ENCODE results near the gene METTL23.
"Not testable (repeated sequence)": the region's sequence is repeated elsewhere in the genome, so short reads cannot be mapped to it uniquely, and the experiment has no call there.

Gene METTL23

DNA sequence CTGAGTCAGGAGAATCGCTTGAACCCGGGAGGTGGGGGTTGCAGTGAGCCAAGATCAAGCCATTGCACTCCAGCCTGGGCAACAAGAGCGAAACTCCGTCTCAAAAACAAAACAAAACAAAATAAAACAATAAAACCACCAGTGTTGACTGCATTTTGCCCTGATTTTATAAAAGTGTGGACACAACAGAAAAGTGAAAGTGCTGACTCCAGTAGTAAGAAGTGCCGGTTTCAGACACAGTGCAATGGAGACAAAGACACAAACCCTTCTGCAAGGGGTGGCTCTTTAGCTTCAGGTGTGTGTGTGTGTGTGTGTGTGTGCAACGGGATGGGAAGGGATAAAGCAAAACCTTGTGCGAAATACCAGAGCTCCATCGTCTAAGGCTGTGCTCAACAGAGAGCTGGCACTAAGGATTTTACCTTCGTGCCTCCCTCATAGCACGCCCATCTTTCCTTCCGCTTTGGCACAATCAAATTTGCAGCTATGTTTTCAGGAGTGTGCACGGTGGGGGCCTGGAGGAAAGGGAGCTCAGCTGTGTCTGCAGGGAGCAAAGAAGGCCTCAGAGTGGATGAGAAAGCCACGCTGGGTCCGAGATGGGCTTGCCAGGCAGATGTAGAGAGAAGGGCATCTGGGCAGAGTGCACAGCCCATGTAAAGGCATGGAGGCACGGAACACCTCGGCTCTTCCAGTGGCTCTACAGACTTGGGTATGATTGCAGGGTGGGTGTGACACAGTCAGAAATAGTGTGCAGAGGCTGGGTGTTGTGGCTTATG lies 31.4 kb upstream of the METTL23 start:
- DNase-seq, result no peak

DNA sequence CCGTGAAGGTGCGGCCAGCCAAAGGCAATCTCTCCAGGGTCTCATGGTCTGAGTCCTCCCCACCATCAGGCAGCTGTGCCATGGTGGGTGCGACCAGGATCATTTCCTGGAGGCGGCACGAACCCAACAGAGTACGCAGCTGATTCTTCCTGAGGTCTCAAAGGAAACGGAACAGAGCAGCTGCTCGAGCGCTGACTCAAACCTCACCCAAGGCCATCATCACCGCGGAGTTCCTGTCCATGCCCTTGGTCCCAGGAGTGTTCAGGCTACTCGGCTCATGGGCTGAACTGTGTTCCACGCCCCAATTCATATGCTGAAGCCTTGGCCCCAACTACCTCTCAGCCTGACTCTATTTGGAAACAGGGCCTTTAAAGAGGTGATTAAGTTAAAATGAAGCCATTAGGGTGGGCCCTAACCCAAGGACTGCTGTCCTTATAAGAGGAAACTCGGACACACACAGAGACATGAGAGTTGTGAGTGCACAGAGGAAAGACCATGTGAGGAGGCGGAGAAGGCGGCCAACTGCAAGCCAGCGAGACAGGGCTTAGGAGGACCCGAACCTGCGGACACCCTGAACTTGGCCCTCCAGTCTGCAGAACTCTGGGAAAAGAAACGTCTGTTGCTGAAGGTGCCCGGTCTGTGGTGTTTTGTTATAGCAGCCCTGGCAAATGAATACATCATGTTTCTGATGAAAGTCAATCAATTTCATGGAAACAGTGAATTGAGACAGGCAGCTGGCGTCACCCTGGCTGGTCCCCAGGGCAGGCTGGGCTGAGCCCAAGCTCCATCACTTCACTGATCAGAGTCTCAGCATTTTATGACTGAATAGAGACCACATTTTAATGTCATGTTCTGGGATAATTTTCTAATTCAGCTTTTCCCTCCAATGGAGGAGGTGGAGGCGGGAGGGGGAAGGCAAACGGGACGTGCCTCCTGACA lies 29.6 kb upstream of the METTL23 start:
- DNase-seq, result no peak

DNA sequence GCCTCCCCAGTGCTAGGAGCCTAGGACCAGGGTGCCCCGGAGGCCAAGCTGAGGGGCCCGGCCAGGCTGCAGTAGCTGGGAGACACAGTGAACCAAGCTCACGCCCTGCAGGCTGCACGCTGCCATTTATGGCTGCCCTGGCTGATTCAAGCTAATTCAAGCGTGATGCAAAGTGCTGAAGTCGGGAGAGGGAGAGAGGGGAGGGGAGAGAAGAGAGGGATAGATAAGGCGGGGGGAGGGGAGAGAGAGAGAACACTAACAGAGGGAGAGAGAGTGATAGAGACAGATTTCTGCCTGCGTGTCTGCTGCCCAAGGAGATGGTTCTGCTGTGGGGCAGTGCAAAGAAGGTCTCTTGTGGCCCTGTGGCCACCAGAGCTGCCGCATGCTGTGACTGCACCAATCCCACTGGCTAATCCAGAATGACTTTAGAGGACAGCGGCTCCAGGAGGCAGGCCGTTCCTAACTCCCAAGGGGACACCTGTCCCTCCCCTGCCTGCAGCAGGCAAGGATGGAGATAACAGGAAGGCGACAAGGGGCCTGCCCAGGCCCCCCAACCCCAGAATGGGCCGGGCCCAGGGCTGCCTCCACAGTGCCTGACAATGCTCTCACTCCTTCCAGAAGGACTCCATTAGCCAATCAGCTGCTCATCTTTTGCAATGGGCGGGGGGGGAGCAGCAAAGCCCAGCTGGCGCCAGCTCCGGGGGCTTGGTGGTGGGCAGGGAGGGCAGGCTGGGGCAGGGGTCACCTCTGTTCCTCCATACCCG lies 28.8 kb upstream of the METTL23 start:
- no peak for DNase-seq

DNA sequence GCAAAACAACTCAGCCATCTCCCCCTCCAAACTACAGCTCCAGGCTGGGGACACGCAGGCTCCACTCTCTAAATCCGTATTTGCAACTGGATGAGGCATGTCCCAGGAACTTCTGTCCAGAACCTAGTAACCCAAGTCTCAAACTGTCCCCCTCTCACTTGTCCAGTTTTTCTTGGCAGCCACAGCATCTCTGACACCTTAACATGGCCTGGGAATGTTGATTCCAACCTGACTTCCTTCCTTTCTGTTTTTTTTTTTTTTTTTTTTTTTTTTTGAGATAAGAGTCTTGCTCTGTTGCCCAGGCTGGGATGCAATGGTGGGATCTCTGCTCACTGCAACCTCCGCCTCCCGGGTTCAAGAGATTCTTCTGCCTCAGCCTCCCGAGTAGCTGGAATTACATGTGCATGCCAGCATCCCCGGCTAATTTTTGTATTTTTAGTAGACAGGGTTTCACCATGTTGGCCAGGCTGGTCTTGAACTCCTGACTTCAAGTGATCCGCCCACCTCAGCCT lies 28.1 kb upstream of the METTL23 start:
- not testable (repeated sequence) for DNase-seq

DNA sequence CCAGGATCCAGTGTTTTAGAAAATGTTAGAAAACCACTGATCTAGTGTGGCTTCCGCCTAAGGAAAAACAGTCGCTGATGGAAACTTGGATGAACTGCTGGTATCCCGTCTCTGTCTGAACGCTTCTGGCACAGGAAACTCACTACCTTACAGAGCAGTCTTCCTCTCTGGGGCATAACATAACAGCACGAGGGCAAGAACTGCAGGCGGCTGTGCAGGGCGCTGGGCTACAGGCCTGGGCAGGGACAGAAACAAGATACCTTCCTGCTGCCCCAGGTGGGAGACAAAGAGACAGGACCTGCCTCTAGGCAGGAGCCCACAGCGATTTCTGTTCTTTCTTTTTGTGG lies 26.4 kb upstream of the METTL23 start:
- no peak for DNase-seq

DNA sequence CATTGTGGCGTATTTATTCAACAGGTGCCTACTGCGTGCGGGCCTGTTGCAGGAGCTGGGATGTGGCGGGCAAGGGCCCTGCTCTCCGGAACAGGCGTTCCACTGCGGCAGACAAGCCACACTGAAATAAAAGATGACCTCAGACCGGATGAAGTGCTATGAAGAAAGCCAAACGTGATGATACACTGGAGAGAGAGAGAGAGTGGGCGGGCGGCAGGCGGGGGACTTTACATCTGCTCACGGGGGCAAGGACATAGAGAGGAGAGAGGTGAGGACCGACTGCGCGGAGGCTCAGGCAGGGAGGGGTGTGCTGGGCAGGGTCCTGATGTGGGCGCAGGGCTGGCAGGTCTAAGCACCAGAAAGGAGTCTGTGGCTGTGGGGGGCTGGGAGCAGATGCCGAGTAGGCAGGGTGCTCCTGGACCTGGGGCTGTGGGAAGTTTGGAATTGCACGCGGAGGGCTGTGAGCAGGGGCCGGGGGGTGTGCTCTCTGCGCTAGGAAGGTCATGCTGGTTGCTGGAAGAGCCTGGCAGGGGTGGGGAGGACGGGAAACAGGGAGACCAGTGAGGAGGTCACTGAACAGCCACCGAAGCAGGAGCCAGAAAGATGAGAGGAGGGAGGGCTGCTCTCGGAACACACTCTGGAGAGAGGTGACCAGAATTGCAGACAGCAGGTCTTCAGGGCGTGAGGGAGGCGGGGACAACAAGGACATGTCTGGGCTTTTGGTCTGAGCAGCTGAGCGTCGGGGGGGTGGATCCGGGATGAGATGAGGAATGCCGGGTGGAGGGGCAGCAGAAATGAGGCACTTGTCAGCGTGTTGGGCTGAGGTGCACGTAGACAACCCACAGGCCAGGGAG lies 25.8 kb upstream of the METTL23 start:
- DNase-seq, result no peak

DNA sequence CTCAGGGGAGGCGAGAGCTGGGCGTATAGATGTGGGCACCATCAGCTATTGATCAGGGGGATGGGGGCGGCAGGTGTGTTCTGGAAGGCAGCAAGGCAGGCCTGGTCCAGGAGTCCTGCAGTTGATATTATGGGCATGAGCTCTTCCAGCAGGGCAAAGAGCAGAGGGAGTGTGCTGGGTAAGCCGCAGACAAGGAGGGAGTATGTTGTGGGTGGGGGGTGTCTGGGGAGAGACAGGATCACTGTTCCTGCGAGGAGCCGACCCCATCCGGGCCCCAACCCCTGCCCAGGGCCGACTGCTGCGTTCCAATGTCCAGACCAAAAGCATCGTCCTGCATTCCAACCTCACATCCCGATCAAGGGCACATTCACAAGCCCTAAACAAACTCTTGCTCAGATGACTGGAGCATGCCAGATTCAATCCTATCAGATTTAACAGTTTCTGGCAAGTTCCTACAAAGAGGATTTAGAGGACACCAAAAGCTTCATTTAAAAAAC lies 25.1 kb upstream of the METTL23 start:
- DNase-seq, result no peak

DNA sequence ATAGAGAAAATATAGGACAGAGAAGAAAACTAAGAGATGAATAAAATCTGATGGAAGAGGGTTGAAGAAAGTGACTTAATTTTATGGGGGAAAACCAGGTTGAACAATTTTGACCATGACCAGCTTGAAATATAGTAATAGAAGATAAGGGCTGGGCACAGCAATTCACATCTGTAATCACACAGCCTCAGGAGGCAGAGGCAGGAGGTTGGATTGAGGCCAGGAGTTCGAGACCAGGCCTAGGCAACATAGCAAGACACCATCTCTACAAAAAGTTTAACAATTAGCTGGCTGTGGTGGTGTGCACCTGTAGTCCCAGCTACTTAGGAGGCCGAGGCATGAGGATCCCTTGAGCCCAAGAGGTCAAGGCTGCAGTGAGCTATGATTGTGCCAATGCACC lies 24.6 kb upstream of the METTL23 start:
- DNase-seq, result peak; percentile 51

DNA sequence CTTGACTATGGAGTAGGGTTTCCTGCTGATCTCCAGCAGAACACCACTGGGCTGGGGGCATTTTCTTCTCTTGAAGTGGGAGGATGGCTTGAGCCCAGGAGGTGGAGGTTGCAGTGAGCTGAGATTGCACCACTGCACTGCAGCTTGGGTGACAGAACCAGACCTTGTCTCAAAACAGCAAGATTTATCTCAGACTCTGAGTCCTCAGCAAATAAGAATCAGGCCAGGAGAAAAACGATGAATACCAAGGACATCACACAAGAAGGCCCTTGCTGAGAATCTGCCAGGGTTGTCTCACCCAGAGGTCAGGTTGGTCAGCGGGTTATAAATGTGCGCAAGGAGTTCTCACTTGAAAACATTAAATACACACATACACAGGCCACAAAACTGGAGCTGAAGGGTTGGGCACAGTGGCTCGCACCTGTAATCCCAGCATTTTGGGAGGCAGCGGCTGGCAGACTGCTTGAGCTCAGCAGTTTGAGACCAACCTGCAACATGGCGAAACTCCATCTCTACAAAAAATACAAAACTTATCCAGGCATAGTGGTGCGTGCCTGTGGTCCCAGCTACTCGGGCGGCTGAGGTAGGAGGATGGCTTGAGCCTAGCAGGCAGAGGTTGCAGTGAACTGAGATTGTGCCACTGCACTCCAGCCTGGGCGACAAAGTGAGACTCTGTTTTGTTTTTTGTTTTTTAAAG lies 23.6 kb upstream of the METTL23 start:
- no peak for DNase-seq

DNA sequence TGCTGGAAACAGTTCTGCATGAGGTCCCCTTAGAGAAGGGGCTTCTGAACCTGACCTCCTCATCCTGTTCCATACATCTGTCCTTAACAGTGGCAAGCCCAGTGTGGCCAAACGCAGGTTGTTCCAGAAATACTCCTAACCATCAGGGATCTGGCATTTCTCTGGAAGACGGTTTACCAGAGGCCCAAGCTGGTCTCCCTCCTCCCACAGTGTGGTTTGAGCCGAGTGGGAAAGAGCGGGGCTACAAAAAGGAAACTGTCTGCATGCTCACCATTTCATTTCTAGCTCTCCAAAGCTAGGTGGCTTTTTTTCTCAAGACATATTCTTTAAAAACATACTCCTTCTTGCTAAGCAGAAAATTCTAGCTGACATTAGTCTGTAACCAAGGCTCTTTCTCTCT lies 21.8 kb upstream of the METTL23 start:
- DNase-seq, result no peak

DNA sequence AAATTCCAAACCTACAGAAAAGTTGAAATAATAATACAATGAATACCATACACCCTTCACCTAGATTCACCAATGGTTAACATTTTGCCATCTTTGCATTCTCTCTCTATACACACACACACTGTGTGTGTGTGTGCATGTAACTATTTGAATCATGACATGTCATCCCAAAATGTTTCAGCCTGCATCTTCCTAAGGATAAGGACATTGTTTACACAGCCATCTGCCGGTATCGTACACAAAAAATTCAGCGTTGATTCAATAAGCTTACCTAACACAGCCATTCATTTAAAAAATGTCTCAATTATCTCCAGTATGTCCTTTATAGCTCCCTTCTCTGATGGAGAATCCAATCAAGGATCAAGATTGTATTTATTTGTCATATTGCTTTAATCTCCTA lies 19.8 kb upstream of the METTL23 start:
- no peak for DNase-seq

DNA sequence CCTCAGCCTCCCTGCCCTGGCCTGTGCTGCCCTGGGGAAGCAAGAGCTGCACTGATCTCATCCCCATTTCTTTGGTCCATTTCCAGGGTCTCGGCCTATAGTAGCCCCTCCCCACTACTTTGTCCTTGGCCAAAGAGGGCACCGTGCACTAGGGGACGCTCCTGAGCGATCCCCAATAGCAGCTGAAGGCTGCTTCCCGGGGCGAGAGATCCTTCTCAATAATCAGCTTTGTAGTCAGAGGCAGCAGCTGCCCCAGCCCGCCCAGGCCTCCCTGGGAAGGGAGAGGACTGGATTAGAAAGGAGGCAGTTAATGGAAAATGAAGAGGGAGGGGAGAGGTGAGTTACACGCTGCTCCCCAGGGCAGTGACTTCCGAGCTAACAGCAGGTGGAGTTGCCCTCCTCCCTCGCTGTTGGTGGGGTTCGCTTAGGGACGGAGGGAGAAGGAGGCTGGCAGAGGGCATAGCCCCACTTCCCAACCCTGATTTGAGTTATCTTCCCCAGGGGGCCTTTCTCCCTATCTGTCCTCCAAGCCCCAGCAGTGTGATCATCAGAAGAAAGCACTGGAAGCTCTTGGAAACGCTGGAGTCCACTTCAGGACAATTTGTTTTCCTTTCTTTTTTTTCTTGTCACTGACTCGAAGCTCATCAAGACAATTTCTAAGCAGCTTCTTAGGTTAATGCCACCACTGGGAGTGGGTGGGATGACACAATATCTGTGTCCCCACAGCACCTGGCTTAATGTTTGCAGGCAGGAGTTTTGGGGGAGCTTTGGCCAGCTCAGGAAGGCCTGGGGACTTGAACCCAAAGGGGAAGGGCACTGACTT lies 18.4 kb upstream of the METTL23 start:
- DNase-seq, result no peak

DNA sequence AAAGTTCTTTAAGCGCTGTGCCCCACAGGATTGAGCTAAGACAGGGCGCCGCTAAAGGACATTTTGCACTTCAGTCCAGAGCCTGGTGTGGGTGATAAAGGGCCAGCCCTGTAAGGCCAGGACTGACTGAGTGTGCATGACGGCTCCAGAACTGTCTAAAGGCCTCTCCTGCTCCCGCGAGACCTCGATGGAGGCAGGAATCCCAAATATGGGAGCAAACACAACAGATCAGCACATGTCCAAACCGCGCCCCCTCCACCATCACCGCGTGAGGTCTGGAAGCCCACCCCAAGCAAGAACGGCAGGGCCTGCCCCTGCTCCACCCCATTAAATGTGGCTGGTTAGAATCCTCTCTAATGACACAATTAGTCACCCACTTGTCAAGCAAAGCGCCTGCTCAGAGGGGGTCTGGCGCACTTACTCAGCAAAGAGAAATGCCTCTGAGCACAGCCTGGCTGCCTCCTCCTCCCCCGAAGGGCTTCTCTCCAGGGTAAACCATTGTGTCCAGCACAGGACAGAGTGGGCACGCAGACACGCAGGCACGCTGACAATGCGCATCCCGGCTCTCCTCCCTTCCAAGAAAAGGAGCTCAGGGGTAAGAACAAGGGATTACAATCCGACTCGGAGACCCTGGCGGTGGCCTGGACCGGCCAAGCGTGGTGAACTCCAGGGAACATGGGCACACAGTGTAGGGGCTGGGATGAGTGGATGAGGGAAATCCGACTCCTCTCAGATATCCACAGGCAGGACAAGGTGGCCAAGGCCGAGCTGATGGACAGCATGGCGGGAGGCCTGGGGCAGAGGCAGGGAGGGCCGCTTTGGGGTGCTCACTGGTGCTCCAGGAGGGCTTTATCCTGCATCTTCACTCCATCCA lies 17.3 kb upstream of the METTL23 start:
- DNase-seq, result no peak

DNA sequence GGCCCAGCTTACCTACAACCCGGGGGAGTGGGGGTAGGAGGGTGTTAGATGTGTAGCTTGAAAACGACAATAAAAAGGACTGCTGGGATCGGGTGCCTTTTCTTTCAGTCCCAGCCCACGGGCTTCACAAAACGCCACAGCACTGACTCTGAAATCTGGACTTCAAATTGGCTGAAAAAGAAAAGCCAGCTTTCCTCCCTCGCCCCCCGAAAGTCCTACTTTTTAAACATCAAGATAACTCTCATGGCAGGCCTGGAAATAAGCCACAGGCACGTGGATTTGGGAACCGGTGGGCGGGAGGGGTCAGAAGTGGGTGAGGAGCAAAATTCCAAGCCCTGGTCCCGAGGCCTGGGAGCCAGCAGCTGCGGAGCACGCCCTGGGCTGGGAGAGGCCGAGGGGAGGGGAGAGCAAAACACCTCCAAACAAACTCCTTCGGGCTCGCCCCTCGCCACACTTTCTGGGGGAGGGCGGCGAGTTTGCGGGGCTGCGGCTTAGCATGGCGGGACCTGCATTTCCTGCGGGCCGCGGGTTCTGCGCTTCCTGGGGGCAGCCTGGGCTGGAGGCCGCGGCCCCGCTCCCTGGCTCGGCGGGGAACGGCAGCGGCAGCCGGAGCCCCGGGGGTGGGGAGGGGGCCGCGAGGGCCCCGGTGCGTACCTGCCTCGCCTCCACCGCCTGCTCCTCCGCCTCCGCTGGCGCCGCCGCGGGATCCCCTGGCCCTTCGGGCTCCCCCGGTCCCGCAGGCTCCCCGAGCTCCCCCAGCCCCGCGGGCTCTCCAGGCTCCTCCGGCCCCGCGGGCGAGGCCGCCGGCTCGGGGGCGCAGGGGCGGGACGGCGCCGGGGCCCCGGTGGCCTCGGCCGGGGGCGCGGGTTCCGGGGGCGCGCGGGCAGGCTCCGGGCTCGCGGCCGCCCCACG lies 16.4 kb upstream of the METTL23 start:
- DNase-seq, result not testable (repeated sequence)

DNA sequence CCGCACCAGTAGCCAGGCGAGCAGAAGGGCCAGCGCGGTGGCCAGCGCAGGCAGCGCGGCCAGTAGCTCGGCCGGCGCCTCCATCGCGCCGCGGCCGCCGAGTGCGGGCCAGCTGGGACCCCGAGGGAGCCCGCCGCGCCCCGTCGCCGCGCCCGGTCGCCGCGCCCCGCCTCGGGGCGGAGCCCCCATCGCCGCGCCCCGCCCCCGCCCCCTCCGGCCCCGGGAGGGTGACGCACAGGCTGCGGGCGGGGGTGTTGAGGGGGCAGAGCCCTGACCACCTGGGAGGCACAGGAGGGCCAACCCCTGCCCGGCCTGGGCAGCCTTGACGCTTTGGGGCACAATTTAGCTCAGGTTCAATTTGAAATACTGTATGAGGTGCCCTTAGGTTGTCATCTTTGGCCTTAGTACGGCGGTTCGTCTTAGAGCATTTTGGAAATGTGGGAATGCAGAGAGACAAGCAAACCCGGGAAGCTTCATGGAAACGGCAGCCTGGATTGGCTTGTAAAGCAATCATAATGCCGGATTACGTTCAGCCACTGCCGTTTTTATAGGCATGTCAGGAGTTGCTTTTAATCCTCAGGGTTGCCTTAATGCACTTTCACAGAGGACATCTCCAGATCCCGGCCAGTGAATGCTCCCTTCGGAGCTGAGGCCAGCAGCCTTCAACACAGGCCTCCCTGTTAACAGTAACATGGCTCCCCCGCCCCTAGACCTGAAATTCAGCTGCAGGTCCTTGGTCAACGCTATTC lies 15.6 kb upstream of the METTL23 start, which contains the start of gene MXRA7:
MXRA7 (minus strand) TSS at position 103 of the 749 bp plus-strand sequence; CDS start at position 84, 19 bp downstream.
- peak; percentile 69 for DNase-seq

DNA sequence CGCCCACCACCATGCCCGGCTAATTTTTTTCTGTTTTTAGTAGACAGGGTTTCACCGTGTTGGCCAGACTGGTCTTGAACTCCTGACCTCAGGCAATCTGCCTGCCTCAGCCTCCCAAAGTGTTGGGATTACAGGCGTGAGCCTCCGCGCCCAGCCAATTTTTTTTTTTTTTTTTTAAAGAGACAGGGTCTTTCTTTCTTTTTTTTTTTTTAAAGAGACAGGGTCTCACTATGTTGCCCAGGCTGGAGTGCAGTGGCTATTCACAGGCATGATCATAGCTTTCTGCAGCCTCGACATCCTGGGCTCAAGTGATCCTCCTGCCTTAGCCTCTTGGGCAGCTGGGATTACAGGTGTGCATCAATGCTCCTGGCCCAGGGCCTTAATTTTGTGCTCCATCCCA lies 14.3 kb upstream of the METTL23 start:
- not testable (repeated sequence) for DNase-seq

DNA sequence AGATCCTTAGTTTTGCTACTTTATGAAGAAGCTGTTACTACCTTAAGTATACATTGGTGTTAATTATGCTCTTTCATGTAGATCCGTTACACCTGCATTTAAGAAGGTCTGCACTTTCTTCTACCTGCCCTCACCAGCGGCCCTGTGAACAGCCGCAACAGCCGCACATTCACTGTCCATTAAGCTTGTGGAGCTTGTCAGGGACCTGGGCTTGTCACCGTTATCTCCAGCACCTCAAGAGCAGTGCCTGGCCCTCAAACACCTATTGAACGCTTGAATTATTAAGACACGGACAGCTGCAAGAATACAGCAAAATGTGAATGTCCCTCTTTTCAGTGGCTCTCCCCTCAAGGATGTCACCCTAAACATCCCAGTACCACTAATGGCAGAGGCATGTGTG lies 12.9 kb upstream of the METTL23 start:
- no peak for DNase-seq
